HTR-8/SVneo (cell line): Measurements from ENCODE around the gene DGKB.
"Not testable (repeated sequence)": the region's sequence is repeated elsewhere in the genome, so short reads cannot be mapped to it uniquely, and the experiment has no call there.

ENCODE experiments used
- DNase-seq: peaks from one replicate; pipeline ENCODE4 v3.0.0; 2011; ENCODE audit warnings: low spot score, mixed read lengths; ENCODE audit not compliant: insufficient read length
- FAIRE-seq: peaks from 2 replicates; lab custom pipeline; 2011; peaks lifted over from hg19 to GRCh38; lab: Jason Lieb, UNC

Gene DGKB

GRCh38 chr7:14501436-14501835 lies 401.1 kb downstream of the DGKB start:
- DNase-seq = no peak
- FAIRE-seq = no peak

- FAIRE-seq (no peak), DNase-seq (no peak)
These were observed 405.2 kb downstream of the DGKB start for GRCh38 chr7:14497390-14497789.

- DNase-seq = no peak
- FAIRE-seq = no peak
These were observed 406.9 kb downstream of the DGKB start for GRCh38 chr7:14495633-14496032.

GRCh38 chr7:14487701-14488395 lies 414.7 kb downstream of the DGKB start:
- no peak for DNase-seq
- FAIRE-seq = no peak

- DNase-seq = no peak
- no peak for FAIRE-seq
These were observed 418.9 kb downstream of the DGKB start for GRCh38 chr7:14483663-14484062.

- FAIRE-seq (no peak), DNase-seq (no peak)
These were observed 422.3 kb downstream of the DGKB start for GRCh38 chr7:14480281-14480680.

- FAIRE-seq (no peak), DNase-seq (no peak)
These were observed 423.6 kb downstream of the DGKB start for GRCh38 chr7:14478834-14479510.

GRCh38 chr7:14461716-14462115 lies 440.8 kb downstream of the DGKB start:
- not testable (repeated sequence) for FAIRE-seq

GRCh38 chr7:14458846-14459245 lies 443.7 kb downstream of the DGKB start:
- FAIRE-seq, DNase-seq: not testable (repeated sequence)

More at GRCh38 chr7:14461716-14462115, 440.8 kb downstream of the DGKB start:
- DNase-seq = not testable (repeated sequence)

- peak; percentile 40 for DNase-seq
- no peak for FAIRE-seq
These were observed 444.7 kb downstream of the DGKB start for GRCh38 chr7:14457568-14458453.

GRCh38 chr7:14449291-14449690 lies 453.3 kb downstream of the DGKB start:
- DNase-seq (no peak), FAIRE-seq (no peak)

- DNase-seq = no peak
- no peak for FAIRE-seq
These were observed 455.7 kb downstream of the DGKB start for GRCh38 chr7:14446829-14447228.

- no peak for FAIRE-seq
- DNase-seq = no peak
These were observed 456.3 kb downstream of the DGKB start for GRCh38 chr7:14446219-14446618.

GRCh38 chr7:14438366-14438765 lies 464.2 kb downstream of the DGKB start:
- FAIRE-seq (no peak), DNase-seq (no peak)

- no peak for FAIRE-seq
- no peak for DNase-seq
These were observed 465.7 kb downstream of the DGKB start for GRCh38 chr7:14436878-14437277.

GRCh38 chr7:14432924-14433323 lies 469.6 kb downstream of the DGKB start:
- no peak for FAIRE-seq

GRCh38 chr7:14430926-14431325 lies 471.6 kb downstream of the DGKB start:
- no peak for FAIRE-seq
- no peak for DNase-seq

More at GRCh38 chr7:14432924-14433323, 469.6 kb downstream of the DGKB start:
- DNase-seq = no peak

- FAIRE-seq (no peak), DNase-seq (no peak)
These were observed 477.0 kb downstream of the DGKB start for GRCh38 chr7:14425559-14425958.

- no peak for DNase-seq
- FAIRE-seq = no peak
These were observed 477.9 kb downstream of the DGKB start for GRCh38 chr7:14424675-14425074.

- no peak for DNase-seq
- FAIRE-seq = no peak
These were observed 481.8 kb downstream of the DGKB start for GRCh38 chr7:14420768-14421167.

GRCh38 chr7:14419531-14419930 lies 483.0 kb downstream of the DGKB start:
- DNase-seq = no peak
- no peak for FAIRE-seq
